Activated CD4-positive, CD25-positive, alpha-beta regulatory T cell treated with anti-CD3 and anti-CD28 coated beads, Interleukin-2, amount 50 U/mL, for 72 hours (primary cell): ENCODE measurements around the gene FUT1.
"Not testable (repeated sequence)": the region's sequence is repeated elsewhere in the genome, so short reads cannot be mapped to it uniquely, and the experiment has no call there.

Experiments used
- DNase-seq: peaks from one replicate; pipeline ENCODE4 v3.0.0; 2021

The FUT1 gene

DNA sequence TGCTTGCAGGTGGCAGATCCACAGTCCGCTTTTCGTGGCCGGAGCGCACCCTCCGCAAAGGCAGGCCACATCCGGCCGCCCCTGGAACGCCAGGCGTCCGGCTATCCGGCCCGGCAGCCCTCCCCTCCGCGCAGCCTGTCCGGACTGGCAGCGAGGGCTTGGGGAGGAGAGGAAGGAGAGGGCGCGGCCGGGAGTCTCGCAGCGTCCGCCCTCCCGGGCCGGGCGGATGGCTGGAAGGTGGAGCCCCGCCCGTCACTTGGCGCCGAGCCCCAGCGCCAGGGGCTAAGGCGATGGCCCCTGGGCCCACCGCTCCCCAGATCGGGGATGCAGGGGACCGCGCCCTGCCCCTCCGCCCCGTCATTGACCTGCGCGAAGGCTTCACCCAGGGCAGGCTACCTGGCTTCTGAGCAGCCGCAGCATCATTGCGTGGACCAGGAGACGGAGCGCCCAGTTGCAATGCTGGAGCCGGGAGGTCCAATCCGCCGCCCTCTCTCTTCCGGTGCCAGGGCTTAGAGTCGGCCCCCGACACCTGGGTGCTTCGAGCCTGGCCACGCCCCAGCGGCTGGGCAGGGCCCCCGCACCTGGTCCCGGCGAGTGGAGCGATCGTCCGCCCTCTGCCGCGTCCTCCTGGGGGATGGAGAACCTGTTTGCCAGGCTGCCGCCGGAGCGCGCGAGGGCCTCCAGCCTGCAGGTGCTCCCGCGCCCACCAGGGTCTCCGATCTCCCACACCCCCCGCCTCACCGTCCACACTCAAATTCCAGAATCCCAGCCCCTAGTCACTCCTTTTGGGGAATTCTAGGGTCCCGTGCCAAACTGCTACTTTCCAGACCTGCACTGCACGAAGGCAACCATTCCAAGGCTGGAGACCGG lies at the start of gene FUT1:
TSS of gene FUT1 (minus strand) at position 146 of the 870 bp plus-strand sequence. CDS start 1,360 bp downstream, outside the sequence.
- no peak for DNase-seq

DNA sequence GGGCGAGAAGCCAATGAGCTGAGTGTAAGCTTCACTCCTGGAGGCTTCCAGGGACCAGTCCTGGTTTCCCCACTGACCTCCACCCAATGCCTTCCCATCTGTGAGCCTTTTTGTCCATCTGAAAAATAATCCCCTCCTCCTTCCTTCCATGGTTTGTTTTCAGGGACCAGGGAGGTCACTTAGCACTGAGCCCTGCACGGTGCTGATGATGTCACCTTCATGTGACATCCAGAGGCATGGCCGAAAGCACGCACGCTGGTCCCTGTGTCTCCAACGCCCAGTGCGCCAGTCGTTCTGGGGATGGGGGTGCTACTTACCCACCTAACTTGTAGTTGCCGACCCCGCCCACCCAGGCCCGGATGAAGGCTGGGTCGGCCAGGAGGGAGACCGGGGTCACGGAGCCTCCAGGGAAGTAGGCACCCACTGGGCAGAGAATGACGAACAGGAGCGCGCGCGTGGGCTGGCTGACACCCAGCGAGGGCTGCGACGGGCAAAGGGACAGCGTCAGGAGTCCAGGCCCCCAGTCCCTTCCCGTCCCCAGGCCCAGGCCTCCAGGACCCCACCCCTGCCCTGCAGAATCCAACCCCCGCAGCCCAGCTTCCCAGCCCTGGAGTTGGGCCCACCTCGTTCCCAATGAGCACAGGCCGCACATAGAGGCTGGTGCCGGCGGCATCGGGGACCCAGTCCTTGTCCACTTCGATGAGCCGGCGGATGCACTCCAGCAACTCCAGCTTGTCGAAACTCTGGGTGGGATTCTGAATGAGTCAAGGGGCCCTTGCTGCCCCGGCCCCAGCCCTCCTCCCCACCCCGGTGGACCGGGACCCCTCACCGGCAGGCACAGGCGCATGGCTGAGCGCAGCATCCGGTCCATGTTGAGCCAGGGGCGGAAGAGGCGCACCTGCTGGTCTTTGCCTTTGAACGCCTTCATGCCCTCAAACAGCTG lies 47.2 kb upstream of the FUT1 start:
- DNase-seq: no peak

GRCh38 chr19:48798937-48799336 lies 46.5 kb upstream of the FUT1 start:
- no peak for DNase-seq

- DNase-seq: no peak
Measured at GRCh38 chr19:48797103-48797502, 44.7 kb upstream of the FUT1 start.

GRCh38 chr19:48796298-48797083 lies 44.0 kb upstream of the FUT1 start:
- no peak for DNase-seq

GRCh38 chr19:48795685-48796070 lies 43.2 kb upstream of the FUT1 start:
- no peak for DNase-seq

- peak; percentile 85 for DNase-seq
Measured at GRCh38 chr19:48795055-48795684, 42.7 kb upstream of the FUT1 start.

GRCh38 chr19:48794291-48794690 lies 41.9 kb upstream of the FUT1 start:
- no peak for DNase-seq

GRCh38 chr19:48793271-48793670 lies 40.8 kb upstream of the FUT1 start:
- no peak for DNase-seq

DNA sequence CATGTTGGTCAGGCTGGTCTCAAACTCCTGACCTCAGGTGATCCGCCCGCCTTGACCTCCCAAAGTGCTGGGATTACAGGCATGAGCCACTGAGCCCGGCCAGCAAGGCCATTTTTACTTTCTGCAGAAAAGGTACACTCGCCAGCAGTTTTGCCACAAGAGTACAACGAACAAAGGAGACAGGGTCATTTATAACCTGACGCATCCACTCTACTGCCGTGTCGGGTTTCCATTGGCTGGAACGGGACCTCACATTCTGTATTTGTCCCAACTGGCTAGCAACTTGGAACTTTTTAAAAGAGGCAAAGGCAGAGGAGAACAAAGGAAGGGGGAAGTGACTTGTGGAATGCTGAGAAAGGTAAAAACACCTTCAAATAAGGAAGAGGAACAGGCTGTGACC lies 34.9 kb upstream of the FUT1 start:
- DNase-seq: not testable (repeated sequence)

DNA sequence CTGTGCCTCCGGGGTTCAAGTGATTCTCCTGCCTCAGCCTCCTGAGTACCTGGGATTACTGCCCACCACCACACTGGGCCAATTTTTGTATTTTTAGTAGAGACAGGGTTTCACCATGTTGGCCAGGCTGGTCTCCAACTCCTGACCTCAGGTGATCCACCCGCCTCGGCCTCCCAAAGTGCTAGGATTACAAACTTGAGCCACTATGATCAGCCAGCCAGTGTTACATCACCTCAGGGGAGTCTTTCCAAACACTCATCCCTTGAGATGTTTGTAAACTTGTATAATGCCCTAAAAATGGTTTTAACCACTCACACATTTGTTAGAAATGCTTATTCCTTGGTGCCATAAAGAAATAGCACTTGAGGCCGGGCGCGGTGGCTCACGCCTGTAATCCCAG lies 34.0 kb upstream of the FUT1 start:
- not testable (repeated sequence) for DNase-seq

GRCh38 chr19:48784527-48784926 lies 32.1 kb upstream of the FUT1 start:
- no peak for DNase-seq

DNA sequence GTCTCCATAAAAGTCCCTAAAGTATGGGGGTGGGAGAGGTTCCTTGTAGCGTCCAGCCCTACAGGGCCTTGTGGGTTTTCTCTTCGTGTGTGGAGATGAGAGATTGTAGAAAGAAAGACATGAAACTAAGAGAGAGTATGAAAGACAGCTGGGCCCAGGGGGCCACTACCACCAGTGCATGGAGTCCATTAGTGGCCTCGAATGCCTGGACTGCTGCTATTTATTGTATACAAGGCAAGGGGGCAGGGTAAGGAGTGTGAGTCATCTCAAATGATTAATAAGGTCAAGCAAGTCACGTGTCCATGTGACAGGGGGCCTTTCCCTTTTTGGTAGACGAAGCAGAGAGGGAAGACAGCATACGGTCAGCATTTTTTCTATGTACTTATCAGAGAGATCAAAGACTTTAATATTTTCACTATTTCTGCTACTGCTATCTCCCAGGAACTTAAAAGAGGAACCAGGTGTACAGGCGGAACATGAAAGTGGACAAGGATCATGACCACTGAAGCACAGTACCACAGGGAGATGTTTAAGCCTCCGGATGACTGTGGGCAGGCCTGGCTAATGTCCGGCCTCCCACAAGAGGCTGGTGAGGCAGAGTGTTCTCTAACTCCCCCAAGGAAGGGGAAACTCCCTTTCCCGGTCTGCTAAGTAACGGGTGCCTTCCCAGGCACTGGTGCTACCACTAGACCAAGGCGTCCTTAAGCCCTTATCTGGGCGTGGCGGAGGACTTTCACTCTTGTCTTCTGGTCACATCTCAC lies 28.4 kb upstream of the FUT1 start:
- DNase-seq: no peak

DNA sequence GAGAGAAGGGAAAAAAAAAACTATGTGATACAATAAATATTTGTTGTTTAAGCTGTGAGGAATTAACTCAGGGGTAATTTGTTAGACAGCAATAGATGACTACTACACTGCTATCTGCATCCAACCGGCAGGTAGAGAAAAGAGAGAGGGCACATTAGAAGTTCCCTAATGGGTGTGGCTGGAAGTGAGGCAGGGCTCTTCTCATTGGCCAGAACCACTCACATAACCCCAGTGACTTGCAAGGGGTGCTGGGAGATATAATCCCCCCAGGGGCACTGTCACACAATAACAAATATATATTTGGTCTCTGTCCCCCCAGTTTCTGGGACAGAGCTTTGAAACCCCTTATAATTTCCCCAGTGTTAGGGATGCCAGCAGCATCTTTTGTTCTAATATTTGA lies 27.2 kb upstream of the FUT1 start:
- no peak for DNase-seq

DNA sequence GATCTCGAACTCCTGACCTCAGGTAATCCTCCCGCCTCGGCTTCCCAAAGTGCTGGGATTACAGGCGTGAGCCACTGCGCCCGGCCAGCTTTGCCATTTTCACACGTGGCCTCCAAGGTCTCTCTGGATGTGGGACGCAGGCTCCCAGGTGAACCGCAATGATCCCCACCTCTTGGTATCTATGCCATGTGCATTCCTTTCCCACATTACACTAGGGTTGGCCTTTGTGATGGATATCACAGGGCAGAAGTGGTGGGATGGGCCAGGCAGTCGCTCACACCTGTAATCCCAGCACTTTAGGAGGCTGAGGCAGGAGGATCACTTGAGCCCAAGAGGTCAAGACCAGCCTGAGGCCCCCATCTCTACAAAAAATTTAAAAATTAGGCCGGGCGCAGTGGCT lies 25.3 kb upstream of the FUT1 start:
- no peak for DNase-seq

DNA sequence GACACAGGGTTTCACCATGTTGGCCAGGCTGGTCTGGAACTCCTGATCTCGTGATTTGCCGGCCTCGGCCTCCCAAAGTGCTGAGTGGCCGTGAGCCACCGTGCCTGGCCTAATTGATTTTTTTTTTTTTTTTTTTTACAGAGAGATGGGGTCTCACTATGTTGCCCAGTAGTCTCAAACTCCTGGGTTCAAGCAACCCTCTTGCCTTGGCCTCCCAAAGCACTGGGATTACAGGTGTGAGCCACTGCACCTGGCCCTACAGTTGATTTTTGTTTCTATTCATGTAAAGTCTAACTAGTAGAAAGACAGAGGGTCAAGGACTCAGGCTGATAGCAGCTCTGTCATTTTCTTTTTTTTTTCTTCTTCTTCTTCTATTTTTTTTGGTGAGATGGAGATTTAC lies 24.7 kb upstream of the FUT1 start:
- no peak for DNase-seq

DNA sequence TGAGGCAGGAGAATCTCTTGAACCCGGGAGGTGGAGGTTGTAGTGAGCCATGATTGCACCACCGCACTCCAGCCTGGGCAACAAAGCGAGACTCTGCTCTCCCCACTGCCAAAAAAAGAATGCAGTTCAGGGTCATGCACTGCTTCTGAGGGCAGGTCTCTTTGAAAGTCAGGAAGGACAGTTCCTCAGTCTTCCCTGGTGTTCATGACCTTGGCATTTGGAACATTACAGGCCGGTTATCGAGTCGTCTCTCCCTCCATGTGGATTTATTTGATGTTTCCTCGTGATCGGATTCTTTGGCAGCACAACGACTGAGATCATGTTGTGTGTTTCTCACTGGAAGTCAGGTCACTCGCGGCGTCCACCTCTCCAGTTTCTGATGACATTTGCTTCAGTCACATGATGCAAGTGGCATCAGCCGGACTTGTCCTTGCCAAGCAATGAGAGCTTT lies 20.1 kb upstream of the FUT1 start:
- DNase-seq: no peak

DNA sequence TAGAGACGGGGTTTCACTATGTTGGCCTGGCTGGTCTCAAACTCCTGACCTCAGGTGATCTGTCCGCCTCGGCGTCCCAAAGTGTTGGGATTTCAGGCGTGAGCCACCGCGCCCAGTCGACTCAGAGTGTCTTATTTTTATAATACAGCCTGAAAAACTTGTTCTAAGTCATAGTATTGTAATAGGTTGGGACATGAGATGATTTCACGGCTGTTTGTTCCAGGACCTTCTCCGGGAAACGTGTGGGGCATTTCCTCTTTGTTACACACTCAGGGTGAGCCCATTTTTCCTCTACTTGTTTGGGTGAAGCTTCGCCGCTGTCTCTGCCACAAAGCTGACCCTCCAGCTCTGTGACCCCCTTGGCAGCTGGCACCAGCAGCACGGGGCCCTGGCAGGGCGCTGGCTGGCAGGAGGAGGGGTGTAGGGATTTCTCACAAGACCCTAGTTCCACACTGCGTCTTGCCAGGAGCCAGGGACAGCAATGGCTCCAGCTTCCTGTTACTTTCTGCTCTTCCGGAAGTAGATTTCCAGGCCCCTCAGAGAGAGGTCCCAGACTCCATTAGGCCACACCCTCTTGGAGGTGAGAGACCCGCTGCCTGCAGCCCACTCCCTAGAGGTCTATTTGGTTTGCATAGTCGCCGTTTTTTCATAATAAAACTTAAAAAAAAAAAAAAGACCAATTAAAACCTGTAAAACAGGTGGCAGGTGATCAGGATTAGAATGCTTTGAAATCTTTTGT lies 18.5 kb upstream of the FUT1 start:
- DNase-seq: no peak

- no peak for DNase-seq
Measured at GRCh38 chr19:48770266-48770665, 17.8 kb upstream of the FUT1 start.

- DNase-seq: no peak
Measured at GRCh38 chr19:48768994-48769713, 16.7 kb upstream of the FUT1 start.
